Vagina (tissue), 2 donors: ENCODE results near the gene GIGYF1.

Source experiments
- CTCF ChIP-seq, 3 experiments: fragments of 450-650 bp in 2 of 3; fragments of 200-600 bp in 1 of 3; sonication (generic) in 1 of 3; IDR thresholded peaks; one replicate each; pipeline ENCODE4 v1.5.1; 2017 to 2019; ENCODE audit warnings: antibody characterized with exemption in 3 of 3, mild to moderate bottlenecking in 2 of 3, moderate library complexity in 2 of 3
- POLR2A ChIP-seq, 2 donors: fragments of 450-650 bp; IDR thresholded peaks; one replicate each; pipeline ENCODE4 v1.6.1; 2017; ENCODE audit warnings: antibody characterized with exemption in 2 of 2, mild to moderate bottlenecking in 2 of 2, moderate library complexity in 2 of 2

- TF ChIP-seq CTCF (IDR thresholded peaks at IDR 0.05) (no peak), POLR2A (IDR thresholded peaks at IDR 0.05) (no peak)
Observed at GRCh38 chr7:100679129-100679926, 14.7 kb downstream of the GIGYF1 start.
